ENCODE measurements around the gene SCEL. TPM values are rescaled to one million over a fixed set of nuclear protein-coding genes. Genes with fewer than 3 reads are reported as not detected.

The SCEL gene
- total and polyA plus RNA-seq, 2 of the 8 experiments (the other 6 are each of a cell fraction or from before 2014, with no cell fraction given) = not detected

DNA sequence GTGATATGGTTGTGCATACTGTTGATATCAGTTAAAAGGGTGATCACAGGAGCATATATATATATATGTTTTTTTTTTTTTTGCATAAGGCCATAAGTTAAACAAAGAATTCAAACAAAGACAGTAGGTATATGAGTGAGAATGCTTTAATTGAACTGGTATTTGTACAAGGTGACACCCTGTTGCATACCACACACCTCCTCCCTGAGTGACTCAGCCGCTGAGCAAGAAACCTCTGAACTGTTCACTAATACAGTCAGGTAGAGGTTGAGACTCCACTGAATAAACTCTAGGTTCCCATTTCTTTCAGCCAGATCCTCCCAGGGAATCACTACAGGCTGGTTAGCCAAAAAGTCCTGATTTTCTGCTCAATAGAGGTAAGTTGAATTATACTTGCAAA, at the start of gene SCEL (continued):
- TF ChIP-seq, protein P1, sequence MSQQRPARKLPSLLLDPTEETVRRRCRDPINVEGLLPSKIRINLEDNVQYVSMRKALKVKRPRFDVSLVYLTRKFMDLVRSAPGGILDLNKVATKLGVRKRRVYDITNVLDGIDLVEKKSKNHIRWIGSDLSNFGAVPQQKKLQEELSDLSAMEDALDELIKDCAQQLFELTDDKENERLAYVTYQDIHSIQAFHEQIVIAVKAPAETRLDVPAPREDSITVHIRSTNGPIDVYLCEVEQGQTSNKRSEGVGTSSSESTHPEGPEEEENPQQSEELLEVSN (IDR thresholded peaks at IDR 0.05) = no peak
